Caco-2 (cell line): ENCODE data around the gene SRSF10. TPM values are rescaled to one million over a fixed set of nuclear protein-coding genes. Genes with fewer than 3 reads are reported as not detected.
A peak's percentile ranks its signal among the peaks of the same experiment; 100 is the strongest.

ENCODE experiments used
- BruUV-seq: library from RNA; stranded (reverse); fragments of 400-500 nt; replicated peaks from 2 replicates; lab custom pipeline; 2021; lab: Mats Ljungman, UMichigan
- CTCF ChIA-PET: fragments of 300-600 bp; sonication (Branson Sonifier 250); formaldehyde crosslinking; loops from one replicate; lab custom pipeline; 2022; ENCODE audit warnings: antibody characterized with exemption; lab: Charles Lee
- POLR2A ChIA-PET: fragments of 300-600 bp; sonication (Branson Sonifier 250); formaldehyde crosslinking; loops from one replicate; lab custom pipeline; 2022; ENCODE audit warnings: antibody characterized with exemption; lab: Charles Lee
- DNase-seq, 2 experiments: peaks; one replicate each; pipeline versions ENCODE4 v3.0.0 to v3.0.0-alpha.2; 2020 to 2022
- H3K27me3 ChIP-seq: replicated peaks from 2 replicates; pipeline ENCODE4 v1.6.0; 2011; ENCODE audit warnings: low read length; ENCODE audit not compliant: control insufficient read depth, insufficient read depth
- H3K36me3 ChIP-seq: 2 replicates; pipeline ENCODE4 v1.5.1; 2011; ENCODE audit warnings: low read length; ENCODE audit not compliant: control insufficient read depth, insufficient read depth
- H3K4me1 ChIP-seq: fragments of 250-450 bp; sonication (Bioruptor Pico); 2 replicates; pipeline ENCODE4 v1.5.1; 2020; ENCODE audit warnings: mild to moderate bottlenecking
- H3K4me3 ChIP-seq: 2 replicates; pipeline ENCODE4 v1.5.1; 2011; ENCODE audit warnings: low read depth, mild to moderate bottlenecking, control low read depth, low read length
- H3K9me3 ChIP-seq: fragments of 250-450 bp; sonication (Bioruptor Pico); 2 replicates; pipeline ENCODE4 v1.5.1; 2020; ENCODE audit warnings: mild to moderate bottlenecking, moderate library complexity
- H3K27ac Mint-ChIP-seq: one replicate; pipeline ENCODE4 v1.8.0; 2022; ENCODE audit warnings: mixed read lengths; ENCODE audit not compliant: unreplicated experiment
- H3K27me3 Mint-ChIP-seq: one replicate; pipeline ENCODE4 v1.8.0; 2022; ENCODE audit warnings: mixed read lengths; ENCODE audit not compliant: insufficient read depth, unreplicated experiment
- H3K36me3 Mint-ChIP-seq: one replicate; pipeline ENCODE4 v1.8.0; 2022; ENCODE audit warnings: mild to moderate bottlenecking, mixed read lengths; ENCODE audit not compliant: insufficient read depth, unreplicated experiment
- H3K4me1 Mint-ChIP-seq: one replicate; pipeline ENCODE4 v1.8.0; 2022; ENCODE audit warnings: low read depth, mixed read lengths; ENCODE audit not compliant: unreplicated experiment
- H3K4me3 Mint-ChIP-seq: one replicate; pipeline ENCODE4 v1.8.0; 2022; ENCODE audit warnings: mild to moderate bottlenecking, moderate library complexity, mixed read lengths; ENCODE audit not compliant: unreplicated experiment
- H3K9me3 Mint-ChIP-seq: one replicate; pipeline ENCODE4 v1.8.0; 2022; ENCODE audit warnings: mixed read lengths; ENCODE audit not compliant: unreplicated experiment
- CTCF ChIP-seq, 2 experiments: fragments of 200-600 bp in 1 of 2; IDR thresholded peaks; 1 replicate in 1 of 2; 2 replicates in 1 of 2; pipeline versions ENCODE4 v1.5.1 to v1.8.0; 2011 to 2022; ENCODE audit warnings: antibody characterized with exemption in 1 of 2, control low read depth in 1 of 2, inconsistent platforms in 1 of 2, low read depth in 1 of 2, low read length in 1 of 2, mild to moderate bottlenecking in 1 of 2, moderate library complexity in 1 of 2; ENCODE audit not compliant: insufficient read depth in 1 of 2, severe bottlenecking in 1 of 2, unreplicated experiment in 1 of 2
- intact Hi-C: fragments of 100-400 bp; cut with micrococcal nuclease; formaldehyde crosslinking; loops from one replicate; pipeline ENCODE4 v1.10.0; 2022; ENCODE audit not compliant: unreplicated experiment
- total RNA-seq: library from RNA; stranded (reverse); gene quantifications from 2 replicates; pipeline ENCODE4 v1.2.3, GENCODE V29; 2022

SRSF10 gene
- total RNA-seq, 1 experiment from 2014 or later: 128 TPM

GRCh38 chr1:24020025-24020424, 39.9 kb upstream of the SRSF10 start:
- H3K9me3 ChIP-seq: no peaks in the 10 kb centered on the region
- H3K4me3 ChIP-seq: no peak overlapping the region
- no peaks in the 10 kb centered on the region for H3K36me3 Mint-ChIP-seq
- H3K4me1 ChIP-seq: peaks cover 69% of the 10 kb centered on the region
- no peaks in the 10 kb centered on the region for H3K27me3 Mint-ChIP-seq
- intact Hi-C loops: loop anchor here (2.0 to 10.0 kb wide), 2 partner anchors 39 to 215 kb away; partner anchors contain the start of genes GALE and SRSF10
- H3K4me3 Mint-ChIP-seq: no peak overlapping the region
- no peaks in the 10 kb centered on the region for H3K27me3 ChIP-seq
- no peaks in the 10 kb centered on the region for H3K36me3 ChIP-seq
- ChIA-PET POLR2A (no interaction called here), CTCF (no interaction called here)
- no peaks in the 10 kb centered on the region for H3K9me3 Mint-ChIP-seq
- H3K27ac Mint-ChIP-seq: peak overlapping the region; percentile 89
- BruUV-seq: no TSS peak
- no peak for TF ChIP-seq CTCF (IDR thresholded peaks at IDR 0.05; ENCODE audit: insufficient read depth in 1 of 2, low read depth in 1 of 2, low read length in 1 of 2, severe bottlenecking in 1 of 2, unreplicated experiment in 1 of 2)
- peaks cover 24% of the 10 kb centered on the region for H3K4me1 Mint-ChIP-seq
- no peak for DNase-seq

GRCh38 chr1:24018611-24019580, 38.8 kb upstream of the SRSF10 start:
- H3K9me3 Mint-ChIP-seq: no peaks in the 10 kb centered on the region
- Histone ChIP-seq H3K4me3 (no peak overlapping the region), H3K36me3 (no peaks in the 10 kb centered on the region), H3K27me3 (no peaks in the 10 kb centered on the region), H3K4me1 (peaks cover 76% of the 10 kb centered on the region), H3K9me3 (no peaks in the 10 kb centered on the region)
- TF ChIP-seq CTCF (IDR thresholded peaks at IDR 0.05; ENCODE audit: insufficient read depth in 1 of 2, low read depth in 1 of 2, low read length in 1 of 2, severe bottlenecking in 1 of 2, unreplicated experiment in 1 of 2): no peak
- peak; percentile 89 to 96 for DNase-seq
- H3K27ac Mint-ChIP-seq: peak overlapping the region; percentile 89
- peak overlapping the region; percentile 29 for H3K4me3 Mint-ChIP-seq
- CTCF ChIA-PET: interaction anchor here (0.6 to 1.0 kb wide), 2 partner anchors 10 to 253 kb away, joined by 3 to 5 read pairs; no protein-coding TSS in a partner anchor
- BruUV-seq: TSS peak; percentile 42
- H3K4me1 Mint-ChIP-seq: peaks cover 24% of the 10 kb centered on the region
- POLR2A ChIA-PET: interaction anchor here (0.5 to 1.2 kb wide), 3 partner anchors 16 to 62 kb away, joined by 3 to 6 read pairs (median 3); partner anchors contain the start of gene SRSF10
- no peaks in the 10 kb centered on the region for H3K27me3 Mint-ChIP-seq
- H3K36me3 Mint-ChIP-seq: no peaks in the 10 kb centered on the region
- intact Hi-C loops: no loop called here
